Measurements from ENCODE around the gene CA5A.

DNA sequence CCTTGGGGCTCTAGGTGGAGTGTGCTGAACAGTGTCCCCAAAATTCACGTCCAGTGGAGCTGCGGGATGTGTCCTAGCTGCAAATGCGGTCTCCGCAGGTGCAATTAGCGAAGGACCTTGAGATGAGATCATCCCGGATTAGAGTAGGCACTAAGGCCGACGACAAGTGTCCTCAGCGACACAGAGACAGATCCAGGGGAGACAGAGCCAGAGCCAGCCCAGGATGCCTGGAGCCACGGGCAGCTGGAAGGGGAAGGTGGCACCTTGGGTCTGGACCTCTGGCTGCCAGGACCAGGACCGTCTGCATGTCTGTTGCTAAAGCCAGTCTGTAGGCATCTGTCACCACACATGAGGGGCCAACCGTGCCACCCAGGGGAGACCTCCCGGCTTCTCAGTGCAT is 91.5 kb downstream of the CA5A start:
- TF ChIP-seq, protein P1, sequence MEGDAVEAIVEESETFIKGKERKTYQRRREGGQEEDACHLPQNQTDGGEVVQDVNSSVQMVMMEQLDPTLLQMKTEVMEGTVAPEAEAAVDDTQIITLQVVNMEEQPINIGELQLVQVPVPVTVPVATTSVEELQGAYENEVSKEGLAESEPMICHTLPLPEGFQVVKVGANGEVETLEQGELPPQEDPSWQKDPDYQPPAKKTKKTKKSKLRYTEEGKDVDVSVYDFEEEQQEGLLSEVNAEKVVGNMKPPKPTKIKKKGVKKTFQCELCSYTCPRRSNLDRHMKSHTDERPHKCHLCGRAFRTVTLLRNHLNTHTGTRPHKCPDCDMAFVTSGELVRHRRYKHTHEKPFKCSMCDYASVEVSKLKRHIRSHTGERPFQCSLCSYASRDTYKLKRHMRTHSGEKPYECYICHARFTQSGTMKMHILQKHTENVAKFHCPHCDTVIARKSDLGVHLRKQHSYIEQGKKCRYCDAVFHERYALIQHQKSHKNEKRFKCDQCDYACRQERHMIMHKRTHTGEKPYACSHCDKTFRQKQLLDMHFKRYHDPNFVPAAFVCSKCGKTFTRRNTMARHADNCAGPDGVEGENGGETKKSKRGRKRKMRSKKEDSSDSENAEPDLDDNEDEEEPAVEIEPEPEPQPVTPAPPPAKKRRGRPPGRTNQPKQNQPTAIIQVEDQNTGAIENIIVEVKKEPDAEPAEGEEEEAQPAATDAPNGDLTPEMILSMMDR (IDR thresholded peaks at IDR 0.05; ENCODE audit: low read depth, low read length) = no peak
- no peak for TF ChIP-seq EZH2phosphoT487 (IDR thresholded peaks at IDR 0.05; ENCODE audit: low read depth)

Data from OCI-LY3 (cell line).